ENCODE data around the gene TOB1. TPM values are rescaled to one million over a fixed set of nuclear protein-coding genes. Genes with fewer than 3 reads are reported as not detected.

The TOB1 gene
- total RNA-seq, 4 donors from 2014 or later: 28.1 to 46.4 (median 31.1) TPM

DNA sequence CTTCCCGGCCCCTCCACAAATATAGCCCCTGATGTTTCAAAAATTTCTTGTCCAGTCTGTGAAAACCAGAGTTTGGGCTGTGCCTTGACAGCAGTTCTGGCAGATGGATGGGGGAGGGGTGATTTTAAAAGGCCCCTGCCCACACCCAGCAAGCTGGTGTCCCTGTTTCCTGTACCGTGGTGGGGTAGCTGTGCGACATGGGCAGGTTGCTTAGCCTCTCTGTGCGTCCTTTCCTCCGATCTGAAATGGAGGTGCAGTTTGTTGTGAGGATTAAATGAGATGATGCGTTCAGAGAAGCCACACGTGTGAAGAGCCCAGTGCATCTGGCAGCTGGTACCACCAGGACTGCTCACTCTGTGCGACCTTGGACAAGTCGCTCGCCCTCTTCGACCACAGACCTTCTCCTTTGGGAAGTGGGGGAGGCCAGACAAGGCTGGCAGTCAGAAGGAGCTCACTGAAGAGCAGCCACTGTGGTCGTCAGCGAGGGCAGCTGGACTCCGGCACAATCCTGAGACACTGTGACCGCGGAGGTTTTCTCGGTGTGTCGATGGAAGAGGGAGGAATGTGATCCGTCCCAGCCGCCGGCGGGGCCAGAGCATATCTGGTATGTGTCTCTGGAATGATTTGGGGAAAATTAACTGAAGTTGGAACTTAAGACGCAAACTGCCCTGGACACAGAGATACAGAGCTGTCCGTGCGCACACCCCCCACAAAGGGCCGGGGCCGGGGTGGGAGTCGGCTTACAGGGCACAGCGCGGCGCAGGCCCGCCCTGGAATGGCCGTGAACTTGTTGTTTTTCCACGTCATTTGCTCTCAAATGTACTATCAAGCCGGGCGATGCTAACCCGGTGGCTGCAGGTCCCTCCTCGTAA, 31.5 kb downstream of the TOB1 start:
- intact Hi-C loops (cut with DNase I): loop anchor here (5.0 kb wide), 1 partner anchor 212 kb away; no protein-coding TSS in a partner anchor

DNA sequence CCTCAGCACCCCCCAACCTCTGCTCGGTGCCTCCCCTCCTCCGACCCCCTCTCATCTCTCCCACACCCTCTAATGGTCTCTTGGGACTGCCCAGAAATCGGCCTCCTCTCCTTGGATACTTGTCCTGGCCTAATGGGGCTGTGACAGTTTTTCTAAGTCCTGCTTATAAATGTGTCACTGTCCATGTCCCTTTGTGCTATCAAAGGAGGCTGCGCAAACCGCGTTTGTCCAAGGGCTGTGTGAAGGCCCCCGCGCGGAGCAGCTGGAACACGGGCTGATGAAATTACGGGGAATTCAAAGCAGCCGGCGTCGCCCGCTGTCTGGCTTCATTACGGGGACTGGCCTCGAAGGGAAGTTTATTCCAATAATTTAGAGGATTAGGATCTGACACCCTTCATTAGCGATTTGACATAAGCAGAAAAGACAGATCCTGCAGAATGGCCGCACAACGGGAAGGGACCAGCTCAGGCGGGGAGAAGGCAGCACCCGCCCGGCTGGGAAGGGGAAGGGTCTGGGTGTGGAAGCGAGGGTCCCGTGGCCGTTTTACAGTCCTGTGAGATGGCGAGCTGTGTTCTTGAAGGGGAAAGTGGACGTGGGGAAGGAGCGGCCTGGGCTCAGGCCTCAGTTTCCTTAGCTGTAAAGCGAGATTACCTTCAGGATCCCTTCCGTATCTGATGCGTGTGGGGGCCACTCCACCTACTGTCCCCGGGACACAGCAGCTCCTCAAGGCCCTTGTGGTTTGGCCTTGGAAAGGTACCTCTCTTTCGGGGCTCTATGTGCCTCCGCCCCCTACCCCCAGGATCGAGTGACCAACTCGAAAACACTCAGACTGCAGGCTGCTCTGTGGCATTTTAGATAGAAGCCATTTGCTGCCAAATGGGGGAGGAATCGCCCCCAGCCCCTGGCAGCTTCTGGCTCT, 32.4 kb downstream of the TOB1 start:
- Histone ChIP-seq H3K36me3 (no peaks in the 10 kb centered on the region), H3K27me3 (no peaks in the 10 kb centered on the region), H3K9me3 (no peaks in the 10 kb centered on the region), H3K4me1 (peaks cover 13 to 27% of the 10 kb centered on the region in 2 donors), H3K4me3 (replicated peaks in 1 of 3) (no peak overlapping the region), H3K27ac (no peak overlapping the region)
- TF ChIP-seq POLR2A (IDR thresholded peaks at IDR 0.05): no peak
- no peak for TF ChIP-seq CTCF (IDR thresholded peaks at IDR 0.05)
- no peak for DNase-seq
- WGBS, 2 donors: 92 to 95% methylated on average over 35 to 37 of the region's 38 CpGs
- intact Hi-C loops (cut with DNase I): loop anchor here (5.0 kb wide), 1 partner anchor 211 kb away; no protein-coding TSS in a partner anchor

More for the DNA sequence above, 31.5 kb downstream of the TOB1 start:
- peak; percentile 40 to 42 for DNase-seq
- 23% methylated on average over 32 to 38 of the region's 38 CpGs for WGBS, 2 donors
- Histone ChIP-seq H3K9me3 (no peaks in the 10 kb centered on the region), H3K4me3 (replicated peaks in 1 of 3) (peak overlapping the region in 1 of 3 donors; percentile 24), H3K4me1 (peaks cover 5 to 18% of the 10 kb centered on the region in 2 donors), H3K27ac (peak overlapping the region in 1 of 3 donors; percentile 27), H3K27me3 (no peaks in the 10 kb centered on the region), H3K36me3 (no peaks in the 10 kb centered on the region)
- no peak for TF ChIP-seq POLR2A (IDR thresholded peaks at IDR 0.05)
- no peak for TF ChIP-seq CTCF (IDR thresholded peaks at IDR 0.05)

- peaks cover 15 to 32% of the 10 kb centered on the region in 2 donors for H3K4me1 ChIP-seq
- TF ChIP-seq POLR2A (IDR thresholded peaks at IDR 0.05) (no peak), CTCF (IDR thresholded peaks at IDR 0.05) (no peak)
- WGBS, 2 donors: 81 to 85% methylated on average over 7 to 13 of the region's 13 CpGs
- no peak overlapping the region for H3K27ac ChIP-seq
- H3K4me3 ChIP-seq (replicated peaks in 1 of 3): no peak overlapping the region
- intact Hi-C loops (cut with DNase I): loop anchor here (5.0 kb wide), 1 partner anchor 211 kb away; no protein-coding TSS in a partner anchor
- DNase-seq: no peak
- H3K36me3 ChIP-seq: no peaks in the 10 kb centered on the region
- H3K27me3 ChIP-seq: no peaks in the 10 kb centered on the region
- H3K9me3 ChIP-seq: no peaks in the 10 kb centered on the region
These were observed 33.2 kb downstream of the TOB1 start for GRCh38 chr17:50832864-50833381.

GRCh38 chr17:50832267-50832863, 33.8 kb downstream of the TOB1 start:
- H3K27ac ChIP-seq: no peak overlapping the region
- H3K4me1 ChIP-seq: peaks cover 15 to 32% of the 10 kb centered on the region in 2 donors
- 89 to 92% methylated on average over 9 of the region's 12 CpGs for WGBS, 2 donors
- no peak for DNase-seq
- no peak overlapping the region for H3K4me3 ChIP-seq (replicated peaks in 1 of 3)
- H3K36me3 ChIP-seq: no peaks in the 10 kb centered on the region
- TF ChIP-seq CTCF (IDR thresholded peaks at IDR 0.05) (no peak), POLR2A (IDR thresholded peaks at IDR 0.05) (no peak)
- no peaks in the 10 kb centered on the region for H3K9me3 ChIP-seq
- no peaks in the 10 kb centered on the region for H3K27me3 ChIP-seq
- intact Hi-C loops (cut with DNase I): loop anchor here (5.0 kb wide), 1 partner anchor 210 kb away; no protein-coding TSS in a partner anchor
